ENCODE data around the gene PAEP.

PAEP gene

DNA sequence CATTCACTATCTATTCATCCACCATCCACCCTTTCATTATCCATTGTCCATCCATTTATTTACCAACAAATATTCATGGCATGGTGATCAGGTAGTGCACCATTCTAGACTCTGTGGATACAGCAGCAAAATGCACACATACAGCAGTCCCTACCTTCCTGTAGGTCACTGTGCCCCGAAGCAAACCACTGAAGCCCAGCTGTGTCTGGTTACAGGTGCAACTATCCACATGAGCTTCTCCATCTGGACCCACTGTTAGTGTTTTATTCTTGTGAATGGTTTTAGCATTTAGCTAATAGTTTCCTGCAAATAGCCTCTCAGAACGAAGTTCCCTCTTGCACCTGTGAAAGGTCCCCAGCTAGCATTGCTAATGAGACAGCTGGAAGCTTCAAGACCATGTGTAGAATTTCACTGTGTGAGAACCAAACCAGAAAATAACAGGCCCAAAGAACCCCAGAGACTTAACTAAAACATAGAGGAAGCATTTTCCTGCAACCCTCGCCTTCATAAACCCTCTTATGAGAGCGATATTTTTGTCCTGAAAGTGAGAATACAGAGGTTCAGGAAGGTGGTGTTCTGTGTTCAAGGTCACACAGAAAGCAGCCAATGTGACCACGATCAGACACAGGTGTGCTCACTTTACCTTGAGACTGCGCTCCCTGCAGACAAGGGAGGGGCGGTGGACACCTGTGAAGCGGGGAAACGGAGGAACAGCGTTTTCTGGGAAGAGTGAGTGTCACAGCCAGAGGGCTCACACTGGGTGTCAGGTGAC is 18.5 kb downstream of the PAEP start:
- TF ChIP-seq GATA3 (IDR thresholded peaks at IDR 0.05; ENCODE audit: low read depth, low read length) = no peak

DNA sequence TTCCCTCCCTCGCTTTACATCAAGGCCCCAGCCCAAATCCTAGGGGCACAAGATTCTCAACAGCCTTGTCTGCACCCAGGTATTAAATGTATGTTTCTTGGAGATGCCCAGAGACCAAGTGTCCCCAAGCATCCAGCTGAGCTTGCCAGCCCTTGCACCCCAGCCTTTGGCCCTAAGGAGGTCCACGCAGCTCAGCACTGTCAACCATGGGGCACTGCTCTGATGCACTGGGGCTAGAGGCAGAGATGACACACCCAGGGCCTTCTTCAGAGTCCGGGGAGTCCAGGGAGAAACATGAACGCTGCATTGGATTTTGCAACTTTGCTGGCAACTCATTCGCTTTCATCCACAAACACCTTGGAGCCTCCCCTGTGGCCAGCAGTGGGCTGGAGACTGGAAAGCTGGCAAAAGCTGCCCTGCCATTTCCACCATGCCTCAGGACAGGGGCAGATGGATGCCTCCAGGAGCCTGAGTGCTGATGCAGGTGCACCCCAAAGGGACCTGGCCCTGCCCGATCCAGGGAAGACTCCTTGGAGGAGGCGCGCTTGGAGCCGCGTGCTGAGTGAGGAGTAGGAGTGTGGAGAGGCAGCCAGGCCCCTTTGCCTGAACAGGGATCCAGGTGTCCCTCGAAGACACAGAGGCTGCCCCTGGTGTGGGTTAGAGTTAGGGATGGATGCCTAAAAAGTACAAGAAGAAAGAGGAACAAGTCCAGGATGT is 19.3 kb downstream of the PAEP start:
- TF ChIP-seq GATA2 (IDR thresholded peaks at IDR 0.05; ENCODE audit: low read depth, low read length) (no peak), GATA3 (IDR thresholded peaks at IDR 0.05; ENCODE audit: low read depth, low read length) (no peak)

DNA sequence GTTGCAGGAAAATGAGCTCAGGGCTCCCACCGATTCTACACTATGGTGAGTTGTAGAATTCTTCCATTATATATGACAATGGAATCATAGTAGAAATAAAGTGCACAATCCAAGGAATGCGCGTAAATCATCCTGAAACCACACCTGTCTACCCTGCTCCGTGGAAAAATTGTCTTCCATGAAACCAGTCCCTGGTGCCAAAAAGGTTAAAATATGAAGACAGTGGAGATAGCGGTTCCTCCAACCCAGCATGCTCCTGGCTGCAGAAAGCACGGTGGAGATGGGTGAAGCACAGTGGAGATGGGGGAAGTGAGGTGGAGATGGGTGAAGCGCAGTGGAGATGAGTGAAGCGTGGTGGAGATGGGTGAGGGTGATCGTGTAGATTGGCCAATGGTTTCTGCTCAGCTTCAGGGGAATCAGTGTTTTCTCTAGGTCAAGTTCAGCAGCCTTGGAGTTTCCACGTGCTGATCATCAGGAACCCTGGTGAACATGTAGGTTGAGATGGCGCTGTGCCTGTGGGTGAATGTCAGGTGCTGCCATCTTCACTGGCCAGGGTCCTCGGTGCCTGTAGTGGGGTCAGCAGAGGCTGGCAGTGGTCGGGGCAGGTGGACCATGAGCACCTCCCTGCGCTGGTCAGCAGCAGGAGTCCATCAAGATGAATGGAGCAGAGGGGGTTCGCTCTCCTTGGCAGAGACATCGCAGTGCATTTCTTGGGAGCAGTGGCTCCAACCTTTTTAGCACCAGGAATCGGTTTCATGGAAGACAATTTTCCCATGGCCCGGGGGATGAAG is 20.3 kb downstream of the PAEP start:
- TF ChIP-seq GATA2 (IDR thresholded peaks at IDR 0.05; ENCODE audit: low read depth, low read length) (no peak), GATA3 (IDR thresholded peaks at IDR 0.05; ENCODE audit: low read depth, low read length) (no peak)

DNA sequence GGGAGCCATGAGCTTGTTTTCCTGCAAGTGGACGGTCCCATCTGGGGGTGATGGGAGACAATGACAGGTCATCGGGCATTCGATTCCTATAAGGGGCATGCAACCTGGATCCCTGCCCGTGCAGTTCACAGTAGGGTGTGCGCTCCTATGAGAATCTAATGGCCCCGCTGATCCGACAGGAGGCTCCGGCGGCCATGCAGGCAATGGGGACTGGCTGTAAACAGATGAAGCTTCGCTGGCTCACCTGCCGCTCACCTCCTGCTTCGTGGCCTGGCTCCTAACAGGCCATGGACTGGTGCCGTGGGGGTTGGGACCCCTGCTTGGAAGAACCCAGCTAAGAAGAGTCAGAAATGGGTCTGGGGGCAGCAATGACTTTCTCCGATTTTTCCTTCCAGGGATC is 21.0 kb downstream of the PAEP start:
- TF ChIP-seq GATA2 (IDR thresholded peaks at IDR 0.05; ENCODE audit: low read depth, low read length) (no peak), GATA3 (IDR thresholded peaks at IDR 0.05; ENCODE audit: low read depth, low read length) (no peak)

DNA sequence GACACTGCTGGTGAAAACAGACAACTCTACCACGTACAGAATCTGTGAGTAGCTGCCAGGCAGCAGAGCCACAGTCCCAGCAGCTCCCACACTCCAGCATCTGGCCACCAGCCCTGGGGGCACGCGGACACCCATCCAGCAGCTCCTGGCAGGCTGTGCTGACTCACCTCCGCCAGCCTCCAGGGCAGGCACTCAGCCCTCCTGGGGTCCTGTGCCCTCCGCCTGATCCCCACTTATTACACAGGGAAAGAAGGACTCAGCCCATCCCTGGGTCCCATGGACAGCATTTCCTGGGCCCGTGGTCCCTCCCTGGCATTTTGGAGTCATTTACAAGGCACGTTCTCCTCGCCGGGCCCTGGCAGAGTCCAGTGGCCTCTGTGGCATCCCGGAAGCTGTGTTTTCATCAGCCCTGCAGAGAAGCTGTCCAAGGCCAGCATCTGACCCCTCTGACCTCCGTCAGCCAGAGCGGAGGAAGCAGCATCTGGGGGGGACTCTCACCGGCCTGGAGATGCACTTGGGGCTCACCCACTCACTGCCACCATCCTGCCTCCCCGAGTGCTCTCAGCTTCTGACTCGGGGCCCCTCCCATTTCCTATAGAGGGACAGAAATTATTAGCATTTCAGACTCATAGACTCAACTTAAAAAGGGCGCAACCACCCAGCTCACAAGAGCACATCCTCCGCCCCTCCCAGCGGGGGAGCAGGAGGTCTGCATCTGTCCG is 21.6 kb downstream of the PAEP start:
- TF ChIP-seq GATA2 (IDR thresholded peaks at IDR 0.05; ENCODE audit: low read depth, low read length) (no peak), GATA3 (IDR thresholded peaks at IDR 0.05; ENCODE audit: low read depth, low read length) (no peak)

DNA sequence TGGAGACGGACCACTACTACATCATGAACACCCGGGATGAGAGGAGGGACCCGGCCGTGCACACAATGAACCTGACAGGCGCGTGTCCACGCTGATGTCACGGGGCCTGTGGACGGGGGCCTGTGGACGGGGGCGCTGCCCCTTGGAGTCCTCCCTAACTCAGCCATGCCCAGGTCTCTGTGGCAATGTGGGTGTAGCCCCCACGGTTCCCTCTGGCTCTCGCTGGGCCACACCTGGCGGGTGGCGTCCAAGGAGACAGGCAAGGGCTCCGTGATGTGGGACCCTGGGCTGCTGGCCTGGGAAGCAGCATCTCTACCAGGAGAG is 22.1 kb downstream of the PAEP start:
- TF ChIP-seq GATA2 (IDR thresholded peaks at IDR 0.05; ENCODE audit: low read depth, low read length) (no peak), GATA3 (IDR thresholded peaks at IDR 0.05; ENCODE audit: low read depth, low read length) (no peak)

DNA sequence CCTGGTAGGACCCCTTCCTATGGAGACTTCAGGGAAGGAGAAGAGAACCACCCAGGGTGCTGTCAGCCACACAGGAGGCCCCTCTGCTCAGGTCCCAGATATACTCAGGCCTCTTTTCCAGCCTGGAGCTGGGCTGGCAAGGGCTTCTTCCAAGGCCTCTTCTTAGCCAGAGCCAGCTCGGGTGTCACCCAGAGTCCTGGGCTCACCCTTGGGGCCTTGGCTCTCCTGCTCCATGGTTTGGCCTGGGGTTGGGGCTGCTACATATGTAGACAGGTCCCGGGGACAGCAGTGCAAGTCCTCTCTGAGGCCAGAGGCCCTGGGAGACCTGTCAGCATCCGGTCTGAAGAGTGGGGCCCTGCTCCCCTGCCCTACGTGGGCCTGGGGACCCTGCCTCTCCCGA is 22.8 kb downstream of the PAEP start:
- TF ChIP-seq GATA3 (IDR thresholded peaks at IDR 0.05; ENCODE audit: low read depth, low read length) = no peak
- no peak for TF ChIP-seq GATA2 (IDR thresholded peaks at IDR 0.05; ENCODE audit: low read depth, low read length)

DNA sequence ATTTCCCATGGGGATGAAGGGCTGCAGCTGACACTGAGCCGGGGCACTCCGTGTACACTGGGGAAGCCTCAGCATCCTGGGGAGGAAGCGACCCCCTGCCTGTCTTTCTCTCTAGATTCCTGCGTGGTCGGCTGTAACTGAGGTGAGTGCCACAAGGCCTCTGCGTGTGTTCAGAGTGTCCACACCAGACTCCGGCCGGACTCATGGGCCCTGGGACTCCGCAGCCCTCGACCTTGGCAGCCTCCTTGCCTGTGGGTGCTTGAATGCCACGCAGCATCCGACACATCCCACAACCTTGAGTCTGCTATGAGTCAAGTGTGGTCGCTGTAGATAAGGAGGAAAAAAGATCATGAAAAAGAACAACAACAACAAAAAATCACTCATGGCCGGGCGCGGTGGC is 23.4 kb downstream of the PAEP start:
- no peak for TF ChIP-seq GATA2 (IDR thresholded peaks at IDR 0.05; ENCODE audit: low read depth, low read length)
- TF ChIP-seq GATA3 (IDR thresholded peaks at IDR 0.05; ENCODE audit: low read depth, low read length) = no peak

DNA sequence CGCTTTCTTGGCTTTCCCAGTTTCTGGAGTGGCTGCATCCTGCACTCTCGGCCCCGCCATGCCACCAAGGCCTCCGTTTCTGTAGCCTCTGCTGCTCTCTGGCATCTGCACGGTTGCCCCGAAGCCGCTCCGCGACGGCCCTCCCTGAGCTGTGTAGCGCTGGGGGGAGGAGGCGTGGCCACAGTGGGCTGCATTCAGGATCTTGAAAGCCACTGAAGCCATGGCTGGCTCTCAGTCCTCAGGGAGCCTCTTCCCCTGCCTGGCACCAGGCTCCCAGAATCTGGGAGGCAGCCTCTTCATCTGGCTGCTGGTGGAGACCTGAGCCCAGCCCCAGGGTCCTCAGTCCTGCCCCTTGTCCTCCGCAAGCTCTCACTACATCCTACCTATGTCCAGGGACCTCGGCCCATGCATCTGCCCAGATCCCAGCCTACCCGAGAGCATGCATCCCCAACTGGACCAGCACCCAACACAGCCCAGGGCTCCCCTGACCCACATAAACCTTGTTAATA is 25.1 kb downstream of the PAEP start:
- TF ChIP-seq GATA3 (IDR thresholded peaks at IDR 0.05; ENCODE audit: low read depth, low read length) (no peak), GATA2 (IDR thresholded peaks at IDR 0.05; ENCODE audit: low read depth, low read length) (no peak)

DNA sequence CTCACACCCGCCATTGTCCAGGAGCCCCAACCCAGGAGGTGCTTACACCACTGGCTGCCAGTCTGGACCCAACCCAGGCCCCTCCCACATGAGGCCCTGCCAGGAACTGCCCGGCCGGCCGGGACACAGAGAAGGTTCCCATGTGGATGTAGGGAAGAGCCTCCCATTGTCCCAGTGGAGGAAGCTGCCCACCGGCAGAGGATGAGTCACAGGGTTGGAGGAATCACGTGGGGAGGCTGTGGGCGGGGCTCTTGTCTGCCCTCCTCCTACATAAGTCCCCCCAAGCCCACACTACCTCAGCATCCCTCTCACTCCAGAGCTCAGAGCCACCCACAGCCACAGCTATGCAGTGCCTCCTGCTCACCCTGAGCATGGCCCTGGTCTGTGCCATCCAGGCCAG is 26.1 kb downstream of the PAEP start:
- TF ChIP-seq GATA2 (IDR thresholded peaks at IDR 0.05; ENCODE audit: low read depth, low read length) = no peak
- no peak for TF ChIP-seq GATA3 (IDR thresholded peaks at IDR 0.05; ENCODE audit: low read depth, low read length)

DNA sequence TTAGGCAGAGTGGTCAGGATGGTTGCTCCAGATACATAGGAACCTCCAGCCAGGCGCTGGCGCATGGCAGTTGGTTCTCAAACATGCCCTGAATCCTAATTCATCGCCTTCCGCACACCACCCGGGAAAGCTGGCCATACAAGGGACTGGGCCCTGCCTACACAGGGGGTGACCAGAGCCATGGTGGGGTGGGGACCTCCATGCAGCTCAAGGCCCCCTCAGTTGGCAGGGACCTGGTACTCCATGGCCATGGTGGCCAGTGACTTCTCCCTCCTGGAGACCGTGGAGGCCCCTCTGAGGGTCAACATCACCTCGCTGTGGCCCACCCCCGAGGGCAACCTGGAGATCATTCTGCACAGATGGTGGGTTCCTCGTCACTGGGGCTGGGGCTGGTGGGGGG is 26.8 kb downstream of the PAEP start:
- TF ChIP-seq GATA3 (IDR thresholded peaks at IDR 0.05; ENCODE audit: low read depth, low read length) = no peak
- TF ChIP-seq GATA2 (IDR thresholded peaks at IDR 0.05; ENCODE audit: low read depth, low read length) = no peak

DNA sequence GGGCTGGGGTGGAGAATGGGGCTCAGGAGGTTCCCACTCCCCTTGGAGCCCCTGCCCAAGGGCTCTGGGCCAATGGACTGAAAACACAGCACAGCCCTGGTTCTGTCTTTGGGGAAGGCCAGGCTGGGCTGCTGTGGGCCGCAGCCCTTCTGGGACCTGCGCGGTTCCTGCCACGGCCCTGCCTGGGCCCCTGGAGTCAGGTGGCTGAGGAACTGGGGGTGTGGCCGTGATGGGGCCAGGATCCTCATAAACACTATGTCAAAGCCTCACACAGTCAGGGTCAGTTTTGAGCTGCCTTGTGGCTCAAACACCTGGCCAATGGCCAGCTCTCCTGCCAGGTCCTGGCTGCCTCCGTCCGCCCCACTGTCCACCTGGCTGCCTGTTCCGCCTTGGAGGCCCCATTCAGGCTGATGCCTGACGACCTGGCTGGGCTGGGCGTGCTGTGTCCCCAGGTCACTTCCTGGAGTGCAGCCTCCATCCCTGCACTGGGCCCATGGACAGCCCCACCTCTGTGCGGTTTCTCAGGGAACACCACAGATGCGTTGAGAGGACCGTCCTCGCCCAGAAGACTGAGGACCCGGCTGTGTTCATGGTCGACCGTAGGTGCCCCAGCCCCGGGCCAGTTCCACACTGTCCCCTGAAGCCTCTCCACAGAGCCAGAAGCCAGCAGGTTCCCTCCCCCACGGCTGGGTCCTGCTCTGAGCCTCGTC is 27.5 kb downstream of the PAEP start:
- TF ChIP-seq GATA3 (IDR thresholded peaks at IDR 0.05; ENCODE audit: low read depth, low read length) (no peak), GATA2 (IDR thresholded peaks at IDR 0.05; ENCODE audit: low read depth, low read length) (no peak)
